GM21825 (cell line): ENCODE measurements around the gene ABHD8.

Source experiments
- ATAC-seq: cut with Tn5 transposase; IDR thresholded peaks from one replicate; pipeline ENCODE4 v1.9.1; 2021; ENCODE audit warnings: mild to moderate bottlenecking, moderate library complexity; ENCODE audit not compliant: unreplicated experiment

ABHD8 gene

DNA sequence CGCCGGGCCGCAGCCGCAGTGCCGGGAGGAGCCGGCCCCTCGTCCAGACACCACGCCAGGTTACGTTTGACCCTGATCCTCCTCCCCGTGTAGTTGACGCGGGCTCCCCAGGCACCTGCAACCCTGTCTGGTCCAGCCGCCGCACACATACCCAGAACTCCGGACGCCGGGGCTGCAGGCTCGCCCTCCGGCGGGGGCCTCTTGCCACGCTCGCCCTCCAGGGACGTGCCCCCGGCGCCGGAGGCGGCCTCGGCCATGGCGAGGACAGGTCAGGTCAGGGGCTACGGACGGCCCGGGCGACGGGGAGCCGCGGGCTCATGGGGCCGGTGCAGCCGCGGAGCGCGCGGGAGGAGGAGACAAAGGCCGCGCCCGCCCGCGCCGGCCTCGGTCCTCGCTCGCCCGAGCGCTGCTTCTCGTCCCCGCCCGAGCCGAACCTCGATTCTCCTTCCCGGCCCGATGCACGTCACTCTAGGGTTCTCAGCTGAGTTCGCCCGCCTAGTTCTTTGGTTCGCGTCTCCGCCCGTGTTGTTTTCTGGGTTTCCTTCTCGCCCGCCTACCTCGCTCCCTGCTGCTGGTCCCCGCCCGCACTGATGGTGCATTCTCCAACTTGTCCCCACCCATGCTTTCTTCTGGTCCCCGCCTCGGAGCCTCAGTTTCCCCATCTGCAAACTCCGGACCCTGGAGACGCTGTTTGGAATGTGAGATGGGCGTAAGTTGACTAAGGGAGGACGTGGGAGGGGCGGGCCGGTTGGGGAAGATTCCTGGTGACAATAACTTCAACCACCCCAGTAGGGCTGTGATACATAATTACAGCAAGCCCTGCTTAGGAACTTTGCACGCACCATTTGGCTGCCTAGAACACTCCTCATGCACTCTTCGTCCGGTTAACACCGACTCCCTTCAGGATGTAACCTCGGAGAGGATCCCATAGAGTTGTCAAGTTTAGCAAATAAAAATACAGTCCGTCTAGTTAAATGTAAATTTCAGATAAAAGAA lies 31.5 kb upstream of the ABHD8 start, which contains the start of gene ANO8:
TSS of gene ANO8 (minus strand) at position 442 of the 996 bp plus-strand sequence. CDS start at position 257, 185 bp downstream.
- peak; percentile 39 for ATAC-seq

GRCh38 chr19:17333611-17334413 lies 30.6 kb upstream of the ABHD8 start:
- ATAC-seq: no peak

DNA sequence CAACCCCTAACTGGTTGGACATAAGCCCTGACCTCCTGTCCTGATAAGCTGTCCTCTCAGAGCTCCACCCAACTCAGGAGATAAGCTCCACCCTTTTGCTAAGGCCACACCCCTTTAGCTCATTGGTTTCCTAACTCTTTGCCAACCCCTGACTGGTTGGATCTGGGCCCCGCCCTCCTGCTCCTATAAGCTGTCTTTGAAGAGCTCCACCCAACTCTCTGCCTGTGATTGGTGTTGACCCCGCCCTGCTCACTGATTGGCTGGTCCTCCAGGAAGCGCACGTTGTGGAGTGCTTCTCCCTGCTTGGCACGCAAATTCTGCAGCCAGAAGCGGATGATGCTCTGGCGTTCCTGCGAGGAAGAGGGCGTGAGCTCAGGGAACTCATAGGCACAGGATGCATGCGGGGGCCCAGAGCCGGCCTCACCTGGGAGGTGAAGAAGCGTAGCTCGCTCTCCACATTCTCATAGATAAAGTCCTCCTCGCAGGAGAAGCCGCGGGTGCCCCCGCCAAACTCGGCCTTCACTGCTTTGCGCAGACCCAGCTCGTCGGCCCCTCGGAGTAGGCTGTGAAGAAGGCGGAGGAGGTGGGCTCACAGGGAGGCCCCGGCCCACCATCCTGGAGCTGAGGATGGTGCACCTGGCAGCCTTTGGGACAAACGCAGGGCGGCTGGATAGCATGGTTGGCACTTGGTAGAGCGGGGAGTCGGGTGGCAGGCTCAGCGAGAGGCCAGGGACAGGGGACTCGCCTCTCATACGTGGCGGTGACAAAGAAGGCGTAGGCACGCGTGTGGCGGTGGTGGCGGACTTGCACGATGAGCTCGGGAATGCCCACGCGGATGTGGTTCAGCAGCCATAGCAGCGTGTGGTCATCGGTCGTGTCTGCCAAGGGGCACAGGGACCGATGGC lies 29.7 kb upstream of the ABHD8 start:
- no peak for ATAC-seq

DNA sequence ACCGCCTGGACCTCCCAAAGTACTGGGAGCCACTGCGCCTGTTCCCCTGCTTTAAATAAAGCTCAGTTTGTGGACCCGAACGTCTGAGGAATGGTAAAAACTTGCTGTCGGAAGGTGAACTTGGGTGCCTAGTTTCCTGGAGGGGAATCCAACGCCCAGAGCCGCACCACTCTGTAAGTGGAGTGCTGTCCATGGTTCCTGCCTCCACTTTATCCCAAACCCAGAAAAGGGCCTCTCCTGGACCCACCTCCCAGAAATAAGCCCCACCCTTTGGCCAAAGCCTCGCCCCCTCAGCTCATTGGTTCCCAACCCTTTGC lies 29.1 kb upstream of the ABHD8 start:
- ATAC-seq: no peak

DNA sequence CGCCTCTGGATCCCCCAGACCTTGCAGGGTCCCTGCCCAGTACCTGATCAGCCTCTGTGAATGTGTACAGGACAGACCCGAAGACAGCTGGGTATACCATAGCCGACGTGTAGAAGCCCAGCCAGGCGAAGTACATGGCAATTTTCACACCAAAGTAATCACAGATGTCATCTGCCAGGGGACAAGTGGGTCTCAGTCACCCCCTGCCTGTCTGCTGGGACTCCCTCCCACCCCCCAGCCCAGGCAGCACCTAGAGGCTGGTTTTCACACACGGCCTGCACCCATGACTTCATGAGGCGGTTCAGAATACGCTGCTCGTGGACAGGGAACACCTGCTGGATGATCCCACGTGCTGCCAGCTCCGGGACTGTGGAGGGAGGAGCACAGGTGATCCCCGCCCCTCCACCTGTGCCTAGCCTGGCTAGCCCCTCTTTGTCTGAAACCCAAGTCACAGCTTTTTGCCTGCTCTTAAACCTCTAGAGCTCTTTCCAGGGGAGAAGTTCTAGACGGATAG lies 27.9 kb upstream of the ABHD8 start:
- ATAC-seq: no peak

GRCh38 chr19:17330262-17331044 lies 27.2 kb upstream of the ABHD8 start:
- no peak for ATAC-seq

GRCh38 chr19:17329366-17330261 lies 26.4 kb upstream of the ABHD8 start:
- ATAC-seq: no peak

DNA sequence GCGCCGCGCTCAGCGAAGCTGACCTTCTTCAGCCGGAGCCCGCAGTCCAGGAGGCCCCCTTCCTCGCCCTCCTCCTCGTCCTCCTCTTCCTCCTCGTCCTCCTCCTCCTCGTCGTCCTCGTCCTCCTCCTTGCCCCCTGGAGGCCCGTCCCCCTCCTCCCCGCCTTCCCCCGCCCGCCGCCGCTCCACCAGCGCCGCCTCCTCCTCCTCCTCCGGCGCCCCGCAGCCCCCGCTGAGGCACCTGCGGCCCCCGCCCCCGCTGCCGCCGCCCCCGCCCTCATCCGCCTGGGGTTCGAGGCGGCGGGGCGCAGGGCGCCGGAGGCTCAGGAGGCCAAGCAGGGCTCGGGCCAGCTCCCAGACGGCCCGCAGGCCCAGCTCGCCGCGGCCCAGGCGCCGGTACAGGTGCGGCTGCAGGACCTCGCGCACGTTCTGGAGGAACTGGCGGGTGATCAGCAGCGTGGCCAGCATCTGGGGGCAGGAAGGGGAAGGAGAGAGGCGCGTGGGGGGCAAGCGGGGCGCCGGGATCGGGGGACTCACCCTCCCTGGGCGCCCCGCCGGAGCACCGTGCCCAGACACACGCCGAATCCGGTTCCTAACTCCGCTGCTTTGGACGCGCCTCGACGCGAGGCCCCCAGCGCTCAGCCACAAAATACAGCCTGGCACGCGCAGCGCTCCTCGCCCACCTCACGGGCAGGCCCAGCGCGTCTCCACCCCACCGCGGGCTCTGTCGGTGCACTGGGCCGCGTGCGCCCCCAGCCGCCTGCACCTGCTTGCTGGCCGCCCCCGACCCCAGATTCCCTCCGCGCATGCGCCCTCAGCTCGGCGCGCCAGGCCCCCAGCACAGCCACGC lies 25.5 kb upstream of the ABHD8 start:
- ATAC-seq: no peak

DNA sequence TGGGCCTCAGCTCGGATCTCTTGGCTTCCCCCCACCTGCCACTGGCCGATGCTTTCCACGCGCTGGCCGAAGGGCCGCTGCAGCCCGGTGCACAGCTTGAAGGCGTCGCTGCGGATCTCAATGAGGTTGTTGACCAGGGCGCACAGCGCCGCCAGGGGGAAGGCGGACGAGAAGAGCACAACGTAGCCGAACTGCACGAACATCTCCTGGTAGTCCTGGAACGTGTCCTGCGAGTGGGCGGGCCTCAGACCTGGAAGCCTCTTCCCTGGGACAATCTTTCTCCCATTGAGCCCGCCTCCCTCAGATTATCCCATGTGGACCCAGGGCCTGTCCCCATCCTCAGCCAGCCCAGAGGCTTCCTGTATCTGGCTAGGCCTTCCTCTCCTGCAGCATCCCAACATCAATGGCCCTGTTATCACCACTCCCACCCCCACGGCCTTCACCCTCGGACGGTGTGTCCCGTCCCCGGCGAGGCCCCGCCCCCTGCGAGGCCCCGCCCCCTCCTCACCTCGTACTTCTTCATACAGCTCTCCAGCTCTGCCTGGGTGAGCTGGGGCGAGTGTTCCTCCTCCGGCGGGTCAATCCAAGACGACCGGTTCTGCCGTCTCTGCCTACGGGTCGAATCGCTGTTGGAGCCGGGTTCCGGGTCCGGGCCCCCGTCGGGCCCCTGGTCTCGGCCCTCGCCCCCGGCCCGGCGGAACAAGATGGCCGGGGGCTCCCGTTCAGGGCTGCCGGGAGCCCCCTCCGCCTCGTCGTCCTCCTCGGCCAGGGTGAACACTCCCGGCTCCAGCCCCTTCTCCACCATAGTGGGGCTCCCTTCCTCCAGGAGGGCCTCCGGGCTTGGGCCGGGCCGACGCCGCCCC lies 24.7 kb upstream of the ABHD8 start:
- ATAC-seq: no peak

DNA sequence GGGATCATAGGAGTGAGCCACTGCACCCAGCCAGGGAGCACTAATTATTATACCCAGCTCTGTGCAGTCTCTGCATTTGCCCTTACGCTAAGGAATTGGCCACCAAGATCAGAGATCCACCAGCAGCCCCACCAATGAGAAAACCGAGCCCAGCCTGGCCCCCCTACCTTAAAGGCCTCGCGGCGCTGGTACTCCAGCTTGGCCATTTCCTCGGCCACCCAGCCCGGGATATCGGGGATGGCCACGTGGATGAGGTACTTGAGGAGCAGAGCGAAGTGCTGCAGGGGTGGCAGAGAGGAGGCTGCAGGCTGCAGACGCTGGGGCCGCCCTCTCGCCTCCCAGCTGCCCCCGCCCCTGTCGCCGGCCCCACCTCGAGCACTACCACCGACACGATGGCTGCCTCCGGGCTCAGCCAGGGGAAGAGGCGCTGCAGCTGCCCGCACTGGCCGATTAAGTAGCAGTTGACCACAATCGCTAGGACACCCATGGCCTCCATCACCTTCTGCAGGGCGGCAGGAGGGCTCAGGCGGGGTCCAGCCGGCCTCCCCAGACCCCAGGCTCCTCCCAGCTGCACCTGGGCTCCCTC lies 23.9 kb upstream of the ABHD8 start:
- ATAC-seq: no peak

DNA sequence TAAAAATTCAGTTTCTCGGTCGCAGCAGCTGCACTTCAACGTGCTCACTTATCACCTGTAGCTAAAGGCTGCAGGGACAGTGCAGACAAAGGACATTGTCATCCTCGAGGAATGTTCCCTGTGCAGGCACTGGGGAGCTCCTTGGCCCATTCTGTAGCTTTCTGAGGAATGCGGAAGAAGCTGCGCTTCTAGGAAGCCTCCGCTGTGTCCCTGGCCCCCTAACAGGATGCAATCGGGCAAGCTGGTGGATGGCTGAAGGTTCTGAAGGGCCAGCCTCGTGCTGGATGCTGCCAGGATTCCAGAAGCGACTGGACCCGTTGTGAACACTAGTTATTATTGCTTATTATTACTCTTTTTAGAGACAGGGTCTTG lies 23.4 kb upstream of the ABHD8 start:
- no peak for ATAC-seq

DNA sequence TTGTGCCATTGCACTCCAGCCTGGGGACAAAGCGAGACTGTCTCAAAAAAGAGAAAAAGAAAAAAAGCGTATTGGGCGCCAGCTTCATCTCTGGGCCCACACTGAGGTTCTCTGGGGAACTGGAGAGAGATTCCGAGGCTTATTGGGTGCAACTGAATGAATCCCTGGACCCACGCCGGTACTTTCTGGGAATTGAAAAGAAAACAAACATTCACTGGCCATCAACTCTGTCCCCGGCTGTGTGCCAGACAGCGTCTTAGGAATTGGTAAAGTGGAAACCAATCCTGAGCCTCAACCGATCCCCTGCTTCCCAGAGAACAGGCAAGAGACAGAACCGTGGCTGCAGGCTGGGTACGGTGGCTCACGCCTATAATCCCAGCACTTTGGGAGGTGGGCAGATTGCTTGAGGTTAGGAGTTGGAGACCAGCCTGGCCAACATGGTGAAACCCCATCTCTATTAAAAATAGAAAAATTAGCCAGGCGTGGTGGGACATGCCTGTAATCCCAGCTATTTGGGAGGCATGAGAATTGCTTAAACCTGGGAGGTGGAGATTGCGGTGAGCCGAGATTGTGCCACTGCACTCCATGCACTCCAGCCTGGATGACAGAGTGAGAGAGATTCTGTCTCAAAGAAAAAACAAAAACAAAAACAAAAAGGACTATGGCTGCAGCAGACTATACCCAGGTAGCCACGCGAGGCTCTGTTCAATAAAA lies 22.8 kb upstream of the ABHD8 start:
- no peak for ATAC-seq

DNA sequence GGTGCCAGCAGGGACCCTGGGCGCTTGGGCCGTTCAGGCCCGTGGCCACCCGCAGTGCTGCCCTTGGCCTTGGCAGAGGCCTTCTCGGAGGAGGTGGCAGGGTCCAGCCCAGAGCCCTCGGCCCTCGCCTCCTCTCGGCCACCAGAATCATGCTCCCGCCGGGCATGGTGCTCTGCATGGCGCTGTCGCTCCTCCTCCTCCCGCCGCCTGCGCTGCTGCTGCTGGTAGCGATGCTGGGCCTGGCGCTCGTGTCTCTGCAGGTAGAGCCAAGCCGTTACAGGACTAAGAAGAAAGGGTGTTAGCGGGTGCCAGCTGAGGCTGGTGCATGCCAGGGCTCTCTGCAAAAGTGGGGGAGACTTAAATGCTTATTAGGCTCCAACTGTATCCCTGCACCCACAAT lies 21.9 kb upstream of the ABHD8 start:
- ATAC-seq: no peak

- ATAC-seq: no peak
Observed at GRCh38 chr19:17324357-17325114, 21.3 kb upstream of the ABHD8 start.

DNA sequence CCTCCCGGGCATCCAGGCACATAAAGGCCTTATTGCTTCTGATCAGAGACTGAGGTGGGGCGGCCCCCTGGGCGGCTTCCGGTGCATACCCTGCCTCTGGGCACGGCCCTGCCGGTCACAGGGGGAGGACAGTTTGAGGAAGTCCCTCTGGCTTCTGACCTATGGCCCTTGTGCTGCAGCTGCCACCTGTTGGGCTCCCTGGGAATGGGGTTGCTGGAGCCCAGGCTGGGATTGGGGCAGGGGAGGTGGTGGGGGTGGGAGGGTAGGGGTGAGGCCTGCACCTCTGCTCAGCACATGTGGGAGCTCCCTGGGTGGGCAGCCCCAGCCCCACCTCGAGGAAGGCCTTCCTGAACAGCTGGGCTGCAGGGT lies 20.7 kb upstream of the ABHD8 start:
- ATAC-seq: no peak
